GM10266 (cell line): ENCODE data around the gene MAPK8.

Experiments used
- DNase-seq: peaks from one replicate; pipeline ENCODE4 v3.0.0; 2012; ENCODE audit errors: extremely low spot score
- TF ChIP-seq, protein P1 (sequence below): IDR thresholded peaks from 2 replicates; pipeline ENCODE4 v1.5.1; 2012; ENCODE audit warnings: mild to moderate bottlenecking, low read depth; ENCODE audit not compliant: control insufficient read depth, insufficient read depth; ENCODE audit errors: missing control alignments

The MAPK8 gene

DNA sequence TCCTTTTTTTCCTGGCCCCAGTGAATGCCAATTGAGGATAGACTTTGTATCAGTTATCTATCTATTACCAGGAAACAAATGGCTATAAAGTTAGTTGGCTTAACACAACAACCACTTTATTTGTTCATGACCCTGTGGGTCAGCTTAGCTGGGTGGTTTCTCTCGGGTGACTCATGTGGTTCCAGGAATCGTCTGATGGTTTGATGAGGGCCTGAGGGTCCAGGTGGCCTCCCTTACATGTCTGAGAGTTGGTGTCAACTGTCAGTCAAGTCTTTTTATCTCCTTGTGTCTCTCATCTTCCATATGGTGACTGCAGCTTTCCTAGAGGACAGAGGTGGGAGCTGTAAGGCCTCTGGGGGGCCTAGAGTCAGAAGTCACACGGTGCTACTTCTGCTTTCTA is 15.3 kb upstream of the MAPK8 start:
- no peak for DNase-seq
- TF ChIP-seq, protein P1, sequence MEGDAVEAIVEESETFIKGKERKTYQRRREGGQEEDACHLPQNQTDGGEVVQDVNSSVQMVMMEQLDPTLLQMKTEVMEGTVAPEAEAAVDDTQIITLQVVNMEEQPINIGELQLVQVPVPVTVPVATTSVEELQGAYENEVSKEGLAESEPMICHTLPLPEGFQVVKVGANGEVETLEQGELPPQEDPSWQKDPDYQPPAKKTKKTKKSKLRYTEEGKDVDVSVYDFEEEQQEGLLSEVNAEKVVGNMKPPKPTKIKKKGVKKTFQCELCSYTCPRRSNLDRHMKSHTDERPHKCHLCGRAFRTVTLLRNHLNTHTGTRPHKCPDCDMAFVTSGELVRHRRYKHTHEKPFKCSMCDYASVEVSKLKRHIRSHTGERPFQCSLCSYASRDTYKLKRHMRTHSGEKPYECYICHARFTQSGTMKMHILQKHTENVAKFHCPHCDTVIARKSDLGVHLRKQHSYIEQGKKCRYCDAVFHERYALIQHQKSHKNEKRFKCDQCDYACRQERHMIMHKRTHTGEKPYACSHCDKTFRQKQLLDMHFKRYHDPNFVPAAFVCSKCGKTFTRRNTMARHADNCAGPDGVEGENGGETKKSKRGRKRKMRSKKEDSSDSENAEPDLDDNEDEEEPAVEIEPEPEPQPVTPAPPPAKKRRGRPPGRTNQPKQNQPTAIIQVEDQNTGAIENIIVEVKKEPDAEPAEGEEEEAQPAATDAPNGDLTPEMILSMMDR = no peak

DNA sequence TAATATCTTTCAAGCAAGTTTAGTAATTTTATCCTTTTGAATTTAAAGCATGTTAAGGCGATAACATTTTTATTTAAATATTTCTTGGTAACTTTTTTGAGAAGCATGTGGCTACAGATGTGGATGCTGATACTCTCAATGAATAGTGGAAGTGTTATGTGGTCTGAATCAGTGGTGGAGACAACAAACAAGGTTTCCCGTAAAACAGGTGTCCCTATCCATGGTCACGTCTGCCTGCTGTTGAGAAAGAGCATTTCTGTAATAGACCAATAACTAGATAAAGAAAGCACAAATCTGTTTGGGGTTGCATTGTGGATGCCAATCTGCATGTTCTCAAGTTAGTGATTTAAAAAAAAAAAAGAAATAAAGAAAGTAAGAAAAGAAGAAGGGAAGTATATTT is 13.9 kb upstream of the MAPK8 start:
- no peak for DNase-seq
- TF ChIP-seq, protein P1 = no peak

DNA sequence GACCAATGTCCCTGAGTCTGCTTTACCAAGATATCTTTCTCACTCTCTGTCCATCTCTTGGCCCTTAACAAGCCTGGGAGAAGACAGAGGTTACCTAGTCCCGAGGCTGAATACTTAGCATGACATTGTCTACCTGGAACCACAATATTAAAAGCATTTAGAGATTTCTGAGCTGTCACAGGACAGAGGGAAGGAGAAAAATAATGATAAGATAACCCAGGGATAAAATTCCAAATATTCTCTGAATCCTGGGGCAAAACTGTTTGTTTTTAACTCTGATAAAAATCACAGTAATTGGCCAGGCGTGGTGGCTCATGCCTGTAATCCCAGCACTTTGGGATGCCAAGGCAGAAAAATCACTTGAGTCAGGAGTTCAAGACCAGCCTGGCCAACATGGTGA is 12.0 kb upstream of the MAPK8 start:
- TF ChIP-seq, protein P1 = no peak
- DNase-seq = no peak

DNA sequence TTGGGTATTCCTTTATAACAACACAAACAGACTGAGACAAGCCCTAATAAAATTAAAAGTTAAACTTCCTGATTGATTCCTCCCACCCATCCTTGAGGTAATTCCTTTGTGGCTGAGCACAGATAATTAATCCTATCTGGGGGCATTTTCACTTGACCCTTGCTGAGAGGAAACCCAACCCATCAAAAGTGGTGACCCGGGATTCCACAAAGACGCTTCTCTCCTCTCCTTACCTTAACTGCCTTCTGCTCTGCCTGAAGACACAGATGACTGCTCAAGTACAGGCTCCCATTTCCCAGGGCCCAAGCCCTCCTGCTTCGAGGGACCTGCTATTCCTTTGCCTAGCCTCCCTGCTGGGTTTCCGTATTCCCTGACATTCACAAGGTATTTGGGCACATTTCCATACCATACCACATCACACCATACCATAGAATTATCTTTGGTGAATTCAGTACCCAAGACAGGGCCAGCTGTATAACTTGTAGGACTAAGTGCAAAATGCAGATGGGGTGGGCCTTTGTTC is 9.8 kb upstream of the MAPK8 start:
- TF ChIP-seq, protein P1 = no peak
- no peak for DNase-seq

DNA sequence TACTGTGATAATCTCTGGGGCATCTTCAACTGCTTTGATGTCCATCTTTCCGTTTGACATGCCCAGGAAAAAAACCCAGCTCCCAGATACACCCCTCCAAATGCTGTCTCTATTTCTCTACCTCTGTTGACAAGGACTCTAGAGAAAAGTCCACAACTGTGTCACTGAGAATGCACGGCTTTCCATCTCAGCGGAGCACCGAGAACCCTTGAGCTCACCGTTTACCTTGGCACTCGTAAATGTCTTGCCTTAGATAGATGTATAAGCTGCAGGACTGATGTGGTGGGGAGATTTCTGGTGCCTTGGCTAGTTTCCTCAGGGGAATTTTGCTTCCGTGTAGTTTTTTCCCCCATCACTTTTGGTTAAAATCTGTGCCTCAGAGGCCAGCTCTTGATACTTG is 7.4 kb upstream of the MAPK8 start:
- TF ChIP-seq, protein P1 = no peak
- DNase-seq = no peak

DNA sequence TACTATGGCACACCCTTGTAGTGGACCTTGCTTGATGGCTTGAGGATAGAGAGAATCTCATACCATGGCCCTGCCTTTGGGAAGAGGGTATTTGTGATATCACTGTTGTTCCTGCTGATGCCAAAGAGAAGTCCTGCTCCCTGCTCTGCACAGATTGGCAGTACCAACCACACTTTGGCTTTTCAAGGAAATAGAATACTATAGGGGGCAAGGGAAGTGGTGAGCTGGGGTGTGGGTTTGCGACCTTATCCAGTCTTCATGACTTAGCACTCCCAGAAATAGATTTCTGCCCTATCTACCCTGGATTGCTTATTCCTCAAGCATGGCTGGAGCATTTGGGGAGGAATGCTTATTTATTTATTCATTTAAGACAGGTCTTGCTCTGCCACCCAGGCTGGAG is 6.8 kb upstream of the MAPK8 start:
- TF ChIP-seq, protein P1 = no peak
- DNase-seq = no peak

DNA sequence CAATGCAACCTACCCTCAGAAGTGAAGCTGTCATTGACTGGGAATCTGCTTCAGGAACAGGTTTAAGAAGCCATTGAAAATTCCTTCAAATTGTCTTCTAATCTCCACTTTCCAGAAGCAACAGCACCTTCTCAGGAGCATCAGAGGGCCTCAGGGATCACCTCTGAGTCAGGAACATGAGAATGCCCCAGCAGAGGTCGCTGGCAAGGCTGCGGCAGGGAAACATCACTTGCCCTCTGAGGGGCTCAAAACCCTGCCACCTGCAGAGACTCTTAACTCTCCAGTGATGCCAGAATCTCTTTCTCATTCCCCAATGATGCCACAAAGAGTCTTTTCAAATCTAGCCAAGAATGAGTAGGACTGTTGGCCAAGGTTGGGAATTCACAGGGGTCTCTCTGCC is 5.9 kb upstream of the MAPK8 start:
- TF ChIP-seq, protein P1 = no peak
- no peak for DNase-seq
